CD4-positive, alpha-beta T cell treated with Interferon gamma for 1 hour (primary cell): ENCODE measurements around the gene GTPBP10.

Experiments used
- DNase-seq: peaks from one replicate; pipeline ENCODE4 v3.0.0-alpha.2; 2020

The GTPBP10 gene

GRCh38 chr7:90383422-90383821, 36.9 kb downstream of the GTPBP10 start:
- no peak for DNase-seq

GRCh38 chr7:90383861-90384260, 37.3 kb downstream of the GTPBP10 start:
- no peak for DNase-seq

- DNase-seq, result no peak
These were observed 37.9 kb downstream of the GTPBP10 start for GRCh38 chr7:90384433-90384832.

- DNase-seq, result no peak
These were observed 41.1 kb downstream of the GTPBP10 start for GRCh38 chr7:90387470-90388240.

- no peak for DNase-seq
These were observed 44.4 kb downstream of the GTPBP10 start for GRCh38 chr7:90390926-90391325.

- DNase-seq, result no peak
These were observed 45.0 kb downstream of the GTPBP10 start for GRCh38 chr7:90391488-90391887.

- DNase-seq, result no peak
These were observed 49.9 kb downstream of the GTPBP10 start for GRCh38 chr7:90396420-90396819.

GRCh38 chr7:90401989-90402388, 55.5 kb downstream of the GTPBP10 start:
- DNase-seq, result no peak

- no peak for DNase-seq
These were observed 56.3 kb downstream of the GTPBP10 start for GRCh38 chr7:90402785-90403173.

GRCh38 chr7:90403174-90404113, 56.9 kb downstream of the GTPBP10 start, which contains the start of gene CLDN12:
CLDN12 (plus strand) TSS chr7:90403461; CDS start chr7:90412677, 9,216 bp downstream.
- DNase-seq, result peak; percentile 83

- DNase-seq, result no peak
These were observed 58.3 kb downstream of the GTPBP10 start for GRCh38 chr7:90404777-90405176.

- DNase-seq, result no peak
These were observed 60.9 kb downstream of the GTPBP10 start for GRCh38 chr7:90407484-90407821.

GRCh38 chr7:90408142-90408541, 61.6 kb downstream of the GTPBP10 start:
- DNase-seq, result no peak

- DNase-seq, result no peak
These were observed 63.2 kb downstream of the GTPBP10 start for GRCh38 chr7:90409667-90410066.

- DNase-seq, result no peak
These were observed 65.0 kb downstream of the GTPBP10 start for GRCh38 chr7:90411510-90411909.

- DNase-seq, result peak; percentile 17
These were observed 66.1 kb downstream of the GTPBP10 start for GRCh38 chr7:90412458-90413184.

- DNase-seq, result no peak
These were observed 66.6 kb downstream of the GTPBP10 start for GRCh38 chr7:90413185-90413528.

- no peak for DNase-seq
These were observed 75.1 kb downstream of the GTPBP10 start for GRCh38 chr7:90421651-90422050.

- no peak for DNase-seq
These were observed 78.2 kb downstream of the GTPBP10 start for GRCh38 chr7:90424720-90425119.

GRCh38 chr7:90425376-90425775, 78.9 kb downstream of the GTPBP10 start:
- DNase-seq, result no peak

GRCh38 chr7:90430614-90431460, 84.3 kb downstream of the GTPBP10 start:
- no peak for DNase-seq

GRCh38 chr7:90432752-90433151, 86.2 kb downstream of the GTPBP10 start:
- no peak for DNase-seq
